GM12874 (cell line): ENCODE data around the gene NRXN2.

Experiments used
- TF ChIP-seq, protein P1 (sequence below): IDR thresholded peaks from 2 replicates; pipeline ENCODE4 v1.5.1; 2011; ENCODE audit warnings: low read depth, mild to moderate bottlenecking, control low read depth, low read length, moderate library complexity; ENCODE audit not compliant: insufficient read depth

Gene NRXN2

DNA sequence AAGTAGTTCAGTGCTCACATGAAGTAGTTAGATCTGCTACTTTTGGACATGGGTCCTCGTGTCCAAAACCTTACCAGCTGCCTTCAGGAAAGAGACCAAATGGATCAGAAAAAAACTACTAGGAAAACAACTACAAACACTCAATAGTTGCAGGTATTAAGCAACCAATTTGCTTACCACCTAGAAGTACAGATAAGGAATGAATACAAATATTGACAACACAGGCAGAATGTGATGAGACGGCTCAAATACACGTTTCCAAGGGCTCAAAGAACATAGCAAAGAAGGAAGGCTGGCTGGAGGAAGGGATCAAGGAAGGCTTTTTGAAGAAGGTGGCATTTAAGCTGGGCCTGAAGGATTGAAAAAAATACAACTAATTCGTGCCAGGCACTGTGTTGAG, 41.8 kb downstream of the NRXN2 start:
- TF ChIP-seq, protein P1, sequence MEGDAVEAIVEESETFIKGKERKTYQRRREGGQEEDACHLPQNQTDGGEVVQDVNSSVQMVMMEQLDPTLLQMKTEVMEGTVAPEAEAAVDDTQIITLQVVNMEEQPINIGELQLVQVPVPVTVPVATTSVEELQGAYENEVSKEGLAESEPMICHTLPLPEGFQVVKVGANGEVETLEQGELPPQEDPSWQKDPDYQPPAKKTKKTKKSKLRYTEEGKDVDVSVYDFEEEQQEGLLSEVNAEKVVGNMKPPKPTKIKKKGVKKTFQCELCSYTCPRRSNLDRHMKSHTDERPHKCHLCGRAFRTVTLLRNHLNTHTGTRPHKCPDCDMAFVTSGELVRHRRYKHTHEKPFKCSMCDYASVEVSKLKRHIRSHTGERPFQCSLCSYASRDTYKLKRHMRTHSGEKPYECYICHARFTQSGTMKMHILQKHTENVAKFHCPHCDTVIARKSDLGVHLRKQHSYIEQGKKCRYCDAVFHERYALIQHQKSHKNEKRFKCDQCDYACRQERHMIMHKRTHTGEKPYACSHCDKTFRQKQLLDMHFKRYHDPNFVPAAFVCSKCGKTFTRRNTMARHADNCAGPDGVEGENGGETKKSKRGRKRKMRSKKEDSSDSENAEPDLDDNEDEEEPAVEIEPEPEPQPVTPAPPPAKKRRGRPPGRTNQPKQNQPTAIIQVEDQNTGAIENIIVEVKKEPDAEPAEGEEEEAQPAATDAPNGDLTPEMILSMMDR: no peak

DNA sequence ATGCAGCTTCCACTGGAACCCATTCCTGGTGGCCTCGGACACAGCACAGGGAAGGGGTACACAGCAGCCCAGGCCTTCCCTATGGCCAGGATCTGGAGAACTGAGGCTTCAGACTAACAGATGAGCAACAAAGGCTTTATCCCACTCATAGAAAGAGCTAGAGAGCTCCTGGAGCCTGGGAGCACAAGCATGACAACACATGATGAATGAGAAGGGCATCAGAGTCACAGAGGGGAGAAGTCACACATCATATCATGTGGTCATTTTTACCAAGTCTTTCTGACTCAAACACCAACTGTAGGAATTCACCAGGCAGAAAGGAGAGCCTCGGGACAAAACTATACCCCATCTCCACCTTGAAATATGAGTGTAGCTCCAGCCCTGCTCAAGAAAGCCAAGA, 43.2 kb downstream of the NRXN2 start:
- TF ChIP-seq, protein P1: no peak

DNA sequence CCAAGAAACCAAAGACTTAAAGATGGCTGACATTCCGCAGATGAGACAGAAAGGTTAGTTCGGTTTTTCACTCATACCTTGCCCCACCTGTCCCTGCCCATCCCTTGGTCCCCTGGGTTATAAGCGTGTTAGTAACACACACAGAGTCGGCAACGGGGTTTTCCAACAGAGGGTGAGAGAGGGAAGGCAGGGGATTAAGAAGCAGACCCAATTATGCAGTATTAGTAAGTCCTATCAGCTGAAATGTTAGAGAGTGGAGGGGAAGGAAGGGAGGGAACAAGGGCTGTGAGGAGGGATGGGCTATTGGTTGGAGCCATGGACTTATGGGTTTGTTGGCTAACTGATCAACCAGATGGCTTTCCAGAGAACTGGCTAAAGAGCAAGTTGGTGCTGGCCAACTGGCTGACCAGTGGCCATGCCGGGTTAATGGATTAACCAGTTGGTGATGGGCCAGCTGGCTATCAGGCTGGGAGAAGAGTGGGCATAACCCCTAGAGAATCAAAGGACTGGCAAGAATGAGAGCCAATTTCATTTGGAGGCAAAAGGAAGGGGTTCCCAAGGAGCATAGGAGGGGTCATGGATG, 45.5 kb downstream of the NRXN2 start:
- TF ChIP-seq, protein P1: no peak

DNA sequence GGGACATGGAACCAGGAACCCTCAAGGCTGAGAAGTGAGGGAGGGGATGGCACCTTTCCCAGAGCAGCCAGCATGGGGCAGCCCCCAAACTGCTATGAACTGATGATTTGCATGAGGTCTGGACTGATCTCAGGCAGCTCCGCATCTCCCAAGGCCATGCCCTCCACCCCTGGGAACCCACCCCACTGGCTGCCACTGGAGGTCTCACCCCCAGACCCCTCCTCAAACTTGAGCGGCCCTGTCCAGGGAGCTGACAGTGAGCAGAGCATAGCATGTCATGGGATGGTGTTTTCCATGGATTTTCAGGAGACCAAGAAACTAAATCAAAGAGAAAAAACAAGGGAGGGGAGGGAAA, 46.8 kb downstream of the NRXN2 start:
- TF ChIP-seq, protein P1: no peak

DNA sequence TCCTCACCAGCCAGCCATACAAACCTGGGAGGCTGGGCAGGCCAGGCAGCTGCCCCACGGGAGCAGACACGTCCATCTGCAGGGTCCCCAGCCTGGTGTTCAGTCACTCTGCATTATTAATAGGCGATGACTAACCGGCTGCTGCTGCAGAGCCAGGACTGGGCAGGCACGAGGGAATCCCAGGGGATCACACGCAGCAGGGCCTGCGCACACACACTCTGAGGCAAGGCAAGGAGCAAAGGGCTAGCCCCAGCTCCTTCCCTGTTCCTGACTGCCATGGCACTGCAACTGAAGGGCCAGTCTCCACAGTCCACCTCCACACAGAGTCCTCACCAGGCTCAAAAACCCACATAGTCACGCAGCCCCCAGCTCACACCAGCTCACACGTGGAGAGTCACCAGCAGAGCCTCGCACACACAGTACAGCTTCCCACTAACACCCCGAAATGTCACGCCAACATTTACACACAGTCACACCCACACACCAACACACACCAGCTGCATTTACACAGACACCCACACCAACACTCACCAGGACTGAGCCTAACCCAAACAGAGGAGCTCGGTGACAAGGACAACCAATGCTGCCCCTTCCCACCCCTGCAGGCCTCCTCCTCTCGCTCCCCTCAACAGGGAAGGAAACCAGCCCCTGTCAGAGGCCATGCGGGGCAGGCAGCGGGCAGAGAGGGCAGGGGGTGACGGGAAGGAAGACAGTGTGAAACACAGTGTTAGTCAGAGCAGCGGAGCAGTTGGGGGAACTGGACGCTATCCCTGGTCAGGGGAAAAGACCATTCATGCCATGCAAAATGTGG, 47.3 kb downstream of the NRXN2 start:
- TF ChIP-seq, protein P1: no peak

DNA sequence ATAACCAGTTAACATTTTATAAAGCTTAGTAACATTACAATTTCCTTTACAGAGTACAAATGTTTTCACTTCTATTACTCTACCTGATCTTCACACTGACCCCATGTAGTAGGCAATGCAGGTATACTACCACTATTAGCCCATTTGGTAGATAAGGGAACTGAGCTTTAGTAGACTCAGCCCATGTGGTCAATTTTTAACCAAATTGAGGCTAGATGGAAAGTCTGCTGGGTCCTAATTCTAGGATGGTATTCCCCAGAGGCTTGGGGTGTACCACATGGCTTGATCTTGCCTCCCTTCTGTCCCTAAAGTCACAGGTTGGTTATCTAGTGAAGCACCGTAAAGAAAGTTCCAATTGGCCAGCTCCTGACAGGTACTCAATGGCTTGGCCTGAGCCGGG, 48.2 kb downstream of the NRXN2 start:
- TF ChIP-seq, protein P1: no peak

DNA sequence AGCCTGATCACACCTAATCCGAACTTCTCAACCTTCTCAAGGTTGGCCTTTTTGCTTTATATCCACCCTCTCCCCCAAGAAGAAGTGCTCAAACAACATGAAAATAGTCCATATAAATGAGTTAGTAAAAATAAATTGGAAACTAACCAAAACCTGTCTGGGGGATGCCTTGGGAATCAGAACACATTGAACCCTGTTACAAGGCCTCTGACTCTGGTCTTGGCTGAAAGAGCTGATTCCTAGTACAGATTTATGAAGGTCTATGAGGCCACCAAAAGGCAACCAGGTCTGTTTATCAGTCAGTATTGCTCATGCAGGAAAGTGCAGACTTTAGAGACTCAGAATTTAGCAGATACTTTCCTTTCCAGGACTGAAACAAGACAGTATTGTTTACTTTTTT, 49.7 kb downstream of the NRXN2 start:
- TF ChIP-seq, protein P1: no peak
